Measurements from ENCODE around the gene STAT3. TPM values are rescaled to one million over a fixed set of nuclear protein-coding genes. Genes with fewer than 3 reads are reported as not detected.
"Not testable (repeated sequence)": the region's sequence is repeated elsewhere in the genome, so short reads cannot be mapped to it uniquely, and the experiment has no call there.

Gene STAT3
- total RNA-seq, 4 donors from 2014 or later, result 115 to 298 (median 171) TPM

GRCh38 chr17:42422412-42422957 is 34.2 kb upstream of the STAT3 start:
- Histone ChIP-seq H3K27me3 (no peaks in the 10 kb centered on the region), H3K9me3 (no peaks in the 10 kb centered on the region), H3K4me1 (peaks cover 0 to 3% of the 10 kb centered on the region in 2 donors), H3K36me3 (no peaks in the 10 kb centered on the region), H3K4me3 (peak overlapping the region; percentile 92 to 93), H3K27ac (peak overlapping the region; percentile 98 to 99)
- TF ChIP-seq CTCF (IDR thresholded peaks at IDR 0.05), result no peak
- no peak for TF ChIP-seq POLR2A (IDR thresholded peaks at IDR 0.05)
- no peak for DNase-seq
- intact Hi-C loops (cut with DNase I; ENCODE audit: low total_unique reads), result no loop called here

- Histone ChIP-seq H3K4me3 (peak overlapping the region; percentile 92 to 93), H3K27ac (peak overlapping the region; percentile 98 to 99), H3K9me3 (no peaks in the 10 kb centered on the region), H3K36me3 (no peaks in the 10 kb centered on the region), H3K4me1 (peaks cover 0 to 9% of the 10 kb centered on the region in 2 donors), H3K27me3 (no peaks in the 10 kb centered on the region)
- peak; percentile 72 to 75 for DNase-seq
- intact Hi-C loops (cut with DNase I; ENCODE audit: low total_unique reads), result no loop called here
- TF ChIP-seq POLR2A (IDR thresholded peaks at IDR 0.05) (peak in 1 of 2 donors; percentile 39), CTCF (IDR thresholded peaks at IDR 0.05) (no peak)
These were observed 33.5 kb upstream of the STAT3 start for GRCh38 chr17:42421507-42422338.

GRCh38 chr17:42421136-42421506 is 32.9 kb upstream of the STAT3 start:
- no peak for TF ChIP-seq POLR2A (IDR thresholded peaks at IDR 0.05)
- no peak for TF ChIP-seq CTCF (IDR thresholded peaks at IDR 0.05)
- Histone ChIP-seq H3K27ac (peak overlapping the region; percentile 98 to 99), H3K4me3 (peak overlapping the region; percentile 92 to 93), H3K4me1 (peaks cover 0 to 10% of the 10 kb centered on the region in 2 donors), H3K36me3 (no peaks in the 10 kb centered on the region), H3K9me3 (no peaks in the 10 kb centered on the region), H3K27me3 (no peaks in the 10 kb centered on the region)
- intact Hi-C loops (cut with DNase I; ENCODE audit: low total_unique reads), result no loop called here
- no peak for DNase-seq

GRCh38 chr17:42417981-42418380 is 29.7 kb upstream of the STAT3 start:
- H3K4me3 ChIP-seq; H3K27me3 ChIP-seq; intact Hi-C loops (cut with DNase I; ENCODE audit: low total_unique reads); H3K9me3 ChIP-seq; DNase-seq; H3K36me3 ChIP-seq: not testable (repeated sequence)
- Histone ChIP-seq H3K27ac (peak overlapping the region; percentile 98 to 99), H3K4me1 (peaks cover 5 to 10% of the 10 kb centered on the region in 2 donors)

GRCh38 chr17:42414704-42415409 is 26.6 kb upstream of the STAT3 start:
- H3K4me1 ChIP-seq, result peaks cover 10 to 23% of the 10 kb centered on the region in 2 donors
- intact Hi-C loops (cut with DNase I; ENCODE audit: low total_unique reads), result no loop called here

More at GRCh38 chr17:42414704-42415409, 26.6 kb upstream of the STAT3 start:
- DNase-seq, result no peak
- Histone ChIP-seq H3K36me3 (no peaks in the 10 kb centered on the region), H3K27me3 (no peaks in the 10 kb centered on the region), H3K4me3 (no peak overlapping the region), H3K9me3 (no peaks in the 10 kb centered on the region), H3K27ac (peak overlapping the region; percentile 60 to 91)
- TF ChIP-seq POLR2A (IDR thresholded peaks at IDR 0.05) (no peak), CTCF (IDR thresholded peaks at IDR 0.05) (no peak)
